A673 (cell line): Measurements from ENCODE around the gene PDCD10.

Experiments used
- EZH2 ChIP-seq: fragments of 200-600 bp; sonication (generic); IDR thresholded peaks from 2 replicates; pipeline ENCODE4 v1.6.1; 2017; ENCODE audit warnings: borderline replicate concordance, low read depth, mild to moderate bottlenecking, mixed read lengths, antibody characterized with exemption, low read length; ENCODE audit not compliant: poor library complexity, severe bottlenecking
- TF ChIP-seq, protein P1 (sequence below): fragments of 300-800, 200-600 bp; sonication (generic); conservative IDR thresholded peaks from 2 replicates; pipeline ENCODE4 v1.5.1; 2017; ENCODE audit warnings: low read depth, mild to moderate bottlenecking, antibody characterized with exemption, low read length, moderate library complexity, mixed read lengths

DNA sequence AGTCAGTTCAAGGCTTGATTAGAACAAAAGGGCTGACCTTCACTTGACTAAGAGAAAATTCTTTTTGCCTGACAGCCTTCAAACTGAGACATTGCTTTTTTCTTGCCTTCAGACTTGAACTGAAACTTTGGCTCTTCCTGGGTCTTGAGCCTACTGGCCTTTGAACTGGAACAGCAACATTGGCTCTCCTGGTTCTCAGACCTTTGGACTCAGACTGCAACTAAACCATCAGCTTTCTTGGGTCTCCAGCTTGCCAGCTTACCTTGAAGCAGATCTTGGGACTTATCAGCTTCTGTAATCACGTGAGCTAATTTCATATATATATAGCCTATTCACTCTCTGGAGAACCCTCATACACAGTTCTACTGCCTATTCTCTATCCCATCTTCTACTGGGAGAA lies 61.5 kb downstream of the PDCD10 start:
- TF ChIP-seq, protein P1, sequence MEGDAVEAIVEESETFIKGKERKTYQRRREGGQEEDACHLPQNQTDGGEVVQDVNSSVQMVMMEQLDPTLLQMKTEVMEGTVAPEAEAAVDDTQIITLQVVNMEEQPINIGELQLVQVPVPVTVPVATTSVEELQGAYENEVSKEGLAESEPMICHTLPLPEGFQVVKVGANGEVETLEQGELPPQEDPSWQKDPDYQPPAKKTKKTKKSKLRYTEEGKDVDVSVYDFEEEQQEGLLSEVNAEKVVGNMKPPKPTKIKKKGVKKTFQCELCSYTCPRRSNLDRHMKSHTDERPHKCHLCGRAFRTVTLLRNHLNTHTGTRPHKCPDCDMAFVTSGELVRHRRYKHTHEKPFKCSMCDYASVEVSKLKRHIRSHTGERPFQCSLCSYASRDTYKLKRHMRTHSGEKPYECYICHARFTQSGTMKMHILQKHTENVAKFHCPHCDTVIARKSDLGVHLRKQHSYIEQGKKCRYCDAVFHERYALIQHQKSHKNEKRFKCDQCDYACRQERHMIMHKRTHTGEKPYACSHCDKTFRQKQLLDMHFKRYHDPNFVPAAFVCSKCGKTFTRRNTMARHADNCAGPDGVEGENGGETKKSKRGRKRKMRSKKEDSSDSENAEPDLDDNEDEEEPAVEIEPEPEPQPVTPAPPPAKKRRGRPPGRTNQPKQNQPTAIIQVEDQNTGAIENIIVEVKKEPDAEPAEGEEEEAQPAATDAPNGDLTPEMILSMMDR = no peak
- no peak for TF ChIP-seq EZH2
